ENCODE data around the gene LPO.

DNA sequence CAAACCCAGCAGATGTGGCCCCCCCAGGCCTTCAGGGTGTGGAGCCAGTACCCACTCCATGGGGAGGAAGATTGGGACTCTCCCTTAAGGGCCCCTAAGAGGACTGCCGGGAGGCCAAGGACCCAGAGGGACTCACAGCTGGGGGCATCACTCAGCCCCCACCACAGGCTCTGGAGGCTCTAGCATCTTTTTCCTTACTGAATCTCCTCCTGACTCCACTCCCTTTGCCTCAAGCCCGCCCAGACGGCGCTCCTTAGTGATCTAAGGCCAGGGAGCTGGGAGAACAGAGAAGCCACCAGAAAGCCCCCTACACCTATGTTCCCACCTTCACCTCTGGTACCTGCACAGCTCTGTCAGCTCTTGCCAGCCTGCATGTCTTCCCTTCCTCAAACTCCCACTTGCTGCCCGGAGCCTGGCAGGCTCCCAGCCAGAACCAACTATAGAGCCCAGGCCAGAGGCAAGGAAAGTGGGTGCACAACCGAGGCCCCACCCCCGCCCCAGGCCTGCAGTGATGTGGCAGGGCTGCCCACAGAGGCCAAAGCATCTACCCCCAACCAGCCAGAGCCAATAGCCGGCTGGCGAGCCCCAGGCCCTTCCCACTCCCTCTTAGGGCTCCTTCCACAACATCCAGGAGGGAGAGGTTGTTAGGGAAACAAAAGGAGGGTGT is 64.7 kb downstream of the LPO start:
- TF ChIP-seq, protein P1, sequence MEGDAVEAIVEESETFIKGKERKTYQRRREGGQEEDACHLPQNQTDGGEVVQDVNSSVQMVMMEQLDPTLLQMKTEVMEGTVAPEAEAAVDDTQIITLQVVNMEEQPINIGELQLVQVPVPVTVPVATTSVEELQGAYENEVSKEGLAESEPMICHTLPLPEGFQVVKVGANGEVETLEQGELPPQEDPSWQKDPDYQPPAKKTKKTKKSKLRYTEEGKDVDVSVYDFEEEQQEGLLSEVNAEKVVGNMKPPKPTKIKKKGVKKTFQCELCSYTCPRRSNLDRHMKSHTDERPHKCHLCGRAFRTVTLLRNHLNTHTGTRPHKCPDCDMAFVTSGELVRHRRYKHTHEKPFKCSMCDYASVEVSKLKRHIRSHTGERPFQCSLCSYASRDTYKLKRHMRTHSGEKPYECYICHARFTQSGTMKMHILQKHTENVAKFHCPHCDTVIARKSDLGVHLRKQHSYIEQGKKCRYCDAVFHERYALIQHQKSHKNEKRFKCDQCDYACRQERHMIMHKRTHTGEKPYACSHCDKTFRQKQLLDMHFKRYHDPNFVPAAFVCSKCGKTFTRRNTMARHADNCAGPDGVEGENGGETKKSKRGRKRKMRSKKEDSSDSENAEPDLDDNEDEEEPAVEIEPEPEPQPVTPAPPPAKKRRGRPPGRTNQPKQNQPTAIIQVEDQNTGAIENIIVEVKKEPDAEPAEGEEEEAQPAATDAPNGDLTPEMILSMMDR (IDR thresholded peaks at IDR 0.05; ENCODE audit: low read depth, low read length, poor library complexity, severe bottlenecking) = no peak
- TF ChIP-seq EZH2phosphoT487 (IDR thresholded peaks at IDR 0.05; ENCODE audit: borderline replicate concordance, low read length) = no peak
